HTERT RPE-1 (cell line): ENCODE measurements around the gene METTL1.

Experiments used
- in situ Hi-C: fragments of 300-500 bp; cut with MboI; formaldehyde crosslinking; loops from 4 replicates; pipeline ENCODE4 v1.14.3; 2020; ENCODE audit warnings: low sequenced_read_pairs

The METTL1 gene

GRCh38 chr12:57738661-57739237 lies 33.2 kb downstream of the METTL1 start, which contains the start of gene AGAP2:
TSS of gene AGAP2 (minus strand) at chr12:57738742. CDS start at chr12:57738246, 496 bp downstream.
- in situ Hi-C loops, result no loop called here

- in situ Hi-C loops, result no loop called here
Measured at GRCh38 chr12:57737467-57738460, 34.1 kb downstream of the METTL1 start.

GRCh38 chr12:57736741-57737466 lies 35.0 kb downstream of the METTL1 start:
- in situ Hi-C loops, result no loop called here

GRCh38 chr12:57735952-57736740 lies 35.8 kb downstream of the METTL1 start:
- in situ Hi-C loops, result no loop called here

GRCh38 chr12:57735198-57735855 lies 36.6 kb downstream of the METTL1 start:
- in situ Hi-C loops, result no loop called here

GRCh38 chr12:57734591-57734990 lies 37.3 kb downstream of the METTL1 start:
- in situ Hi-C loops, result no loop called here

GRCh38 chr12:57733928-57734327 lies 38.0 kb downstream of the METTL1 start:
- in situ Hi-C loops, result no loop called here

- in situ Hi-C loops, result no loop called here
Measured at GRCh38 chr12:57732726-57733593, 38.9 kb downstream of the METTL1 start.

GRCh38 chr12:57732270-57732669 lies 39.6 kb downstream of the METTL1 start:
- in situ Hi-C loops, result no loop called here

GRCh38 chr12:57731411-57732080 lies 40.4 kb downstream of the METTL1 start:
- in situ Hi-C loops, result no loop called here

- in situ Hi-C loops, result no loop called here
Measured at GRCh38 chr12:57730336-57731067, 41.4 kb downstream of the METTL1 start.

GRCh38 chr12:57729321-57729844 lies 42.5 kb downstream of the METTL1 start:
- in situ Hi-C loops, result no loop called here

GRCh38 chr12:57727758-57728395 lies 44.0 kb downstream of the METTL1 start:
- in situ Hi-C loops, result no loop called here

GRCh38 chr12:57726884-57727757 lies 44.8 kb downstream of the METTL1 start:
- in situ Hi-C loops, result no loop called here

GRCh38 chr12:57726151-57726883 lies 45.6 kb downstream of the METTL1 start:
- in situ Hi-C loops, result no loop called here

- in situ Hi-C loops, result no loop called here
Measured at GRCh38 chr12:57725851-57726150, 46.1 kb downstream of the METTL1 start.
